UCSD-AML1 (cell line): ENCODE results near the gene TPP1.

Experiments used
- DNase-seq: peaks from one replicate; lab custom pipeline; 2025; ENCODE audit not compliant: unreplicated experiment; lab: John Stamatoyannopoulos, UW

The TPP1 gene

GRCh38 chr11:6596239-6596877 lies 22.9 kb downstream of the TPP1 start:
- no peak for DNase-seq

- DNase-seq = no peak
Measured at GRCh38 chr11:6594142-6594768, 25.0 kb downstream of the TPP1 start.

- no peak for DNase-seq
Measured at GRCh38 chr11:6588018-6588417, 31.2 kb downstream of the TPP1 start.

GRCh38 chr11:6587360-6587953 lies 31.8 kb downstream of the TPP1 start:
- no peak for DNase-seq

GRCh38 chr11:6586434-6587359 lies 32.5 kb downstream of the TPP1 start:
- no peak for DNase-seq

- DNase-seq = no peak
Measured at GRCh38 chr11:6584528-6584927, 34.7 kb downstream of the TPP1 start.

- DNase-seq = no peak
Measured at GRCh38 chr11:6583584-6583983, 35.6 kb downstream of the TPP1 start.

GRCh38 chr11:6579681-6580080 lies 39.5 kb downstream of the TPP1 start:
- DNase-seq = no peak

- DNase-seq = no peak
Measured at GRCh38 chr11:6578134-6578533, 41.1 kb downstream of the TPP1 start.

- no peak for DNase-seq
Measured at GRCh38 chr11:6576471-6577373, 42.5 kb downstream of the TPP1 start.

GRCh38 chr11:6574816-6575715 lies 44.2 kb downstream of the TPP1 start:
- no peak for DNase-seq

GRCh38 chr11:6572215-6572614 lies 47.0 kb downstream of the TPP1 start:
- DNase-seq = no peak

- no peak for DNase-seq
Measured at GRCh38 chr11:6571434-6572008, 47.7 kb downstream of the TPP1 start.

GRCh38 chr11:6570691-6571427 lies 48.4 kb downstream of the TPP1 start:
- DNase-seq = no peak

- DNase-seq = no peak
Measured at GRCh38 chr11:6569706-6570105, 49.5 kb downstream of the TPP1 start.

- DNase-seq = peak; percentile 48
Measured at GRCh38 chr11:6568191-6568918, 50.9 kb downstream of the TPP1 start.

GRCh38 chr11:6567371-6567745 lies 51.9 kb downstream of the TPP1 start:
- no peak for DNase-seq
